Osteocyte (in vitro differentiated cells): ENCODE results near the gene LUC7L. TPM values are rescaled to one million over a fixed set of nuclear protein-coding genes. Genes with fewer than 3 reads are reported as not detected.
"Not testable (repeated sequence)": the region's sequence is repeated elsewhere in the genome, so short reads cannot be mapped to it uniquely, and the experiment has no call there.

Experiments
- DNase-seq: peaks from one replicate; pipeline ENCODE4 v3.0.0; 2021; ENCODE audit warnings: mixed read lengths; ENCODE audit not compliant: unreplicated experiment; ENCODE audit errors: extremely low spot score
- H3K27ac Mint-ChIP-seq: one replicate; pipeline ENCODE4 v1.8.0; 2021; ENCODE audit warnings: mild to moderate bottlenecking, mixed read lengths; ENCODE audit not compliant: unreplicated experiment
- H3K27me3 Mint-ChIP-seq: one replicate; pipeline ENCODE4 v1.8.0; 2021; ENCODE audit warnings: mixed read lengths; ENCODE audit not compliant: unreplicated experiment
- H3K36me3 Mint-ChIP-seq: one replicate; pipeline ENCODE4 v1.8.0; 2021; ENCODE audit warnings: mixed read lengths; ENCODE audit not compliant: unreplicated experiment
- H3K4me1 Mint-ChIP-seq: one replicate; pipeline ENCODE4 v1.8.0; 2021; ENCODE audit warnings: mixed read lengths; ENCODE audit not compliant: unreplicated experiment
- H3K4me3 Mint-ChIP-seq: one replicate; pipeline ENCODE4 v1.8.0; 2021; ENCODE audit warnings: mild to moderate bottlenecking, moderate library complexity, mixed read lengths; ENCODE audit not compliant: unreplicated experiment
- H3K9me3 Mint-ChIP-seq: one replicate; pipeline ENCODE4 v1.8.0; 2021; ENCODE audit warnings: mixed read lengths; ENCODE audit not compliant: unreplicated experiment
- CTCF ChIP-seq: fragments of 200-600 bp; sonication (generic); IDR thresholded peaks from 2 replicates; pipeline ENCODE4 v1.5.0; 2021; ENCODE audit warnings: antibody characterized with exemption, mild to moderate bottlenecking, moderate library complexity
- total RNA-seq: library from RNA; stranded (reverse); gene quantifications from 2 replicates; pipeline ENCODE4 v1.2.1, GENCODE V29; 2021

Gene LUC7L
- total RNA-seq, 1 donor from 2014 or later = 104 TPM

GRCh38 chr16:228151-228851 lies 948 bp downstream of the LUC7L start:
- DNase-seq = no peak
- peaks cover 19% of the 10 kb centered on the region for H3K36me3 Mint-ChIP-seq

DNA sequence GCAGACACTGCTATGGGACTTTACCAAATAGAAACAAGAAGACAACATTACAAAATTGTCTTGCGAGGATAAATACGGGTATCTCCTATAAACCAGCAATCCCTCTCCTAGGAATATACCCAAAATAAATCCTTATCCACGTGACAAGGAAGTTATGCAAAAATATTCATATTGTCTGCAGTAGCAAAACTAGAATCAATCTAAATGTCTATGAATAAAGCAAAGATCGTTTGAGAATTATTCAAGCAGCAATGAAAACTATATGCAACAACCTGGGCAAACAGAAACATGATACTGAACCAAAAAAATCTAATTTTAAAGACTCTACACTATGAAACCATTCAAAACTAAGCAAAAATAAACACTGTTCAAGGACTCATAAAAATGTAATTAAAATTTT lies 9.2 kb downstream of the LUC7L start:
- no peaks in the 10 kb centered on the region for H3K27me3 Mint-ChIP-seq
- no peak for TF ChIP-seq CTCF
- peaks cover 23% of the 10 kb centered on the region for H3K36me3 Mint-ChIP-seq
- DNase-seq = no peak
- no peaks in the 10 kb centered on the region for H3K9me3 Mint-ChIP-seq
- H3K4me3 Mint-ChIP-seq = no peak overlapping the region
- no peak overlapping the region for H3K27ac Mint-ChIP-seq
- no peaks in the 10 kb centered on the region for H3K4me1 Mint-ChIP-seq

More at GRCh38 chr16:228151-228851, 948 bp downstream of the LUC7L start:
- peaks cover 26% of the 10 kb centered on the region for H3K4me1 Mint-ChIP-seq
- TF ChIP-seq CTCF = no peak
- no peaks in the 10 kb centered on the region for H3K27me3 Mint-ChIP-seq
- peak overlapping the region; percentile 90 for H3K27ac Mint-ChIP-seq
- peak overlapping the region; percentile 90 for H3K4me3 Mint-ChIP-seq
- no peaks in the 10 kb centered on the region for H3K9me3 Mint-ChIP-seq

DNA sequence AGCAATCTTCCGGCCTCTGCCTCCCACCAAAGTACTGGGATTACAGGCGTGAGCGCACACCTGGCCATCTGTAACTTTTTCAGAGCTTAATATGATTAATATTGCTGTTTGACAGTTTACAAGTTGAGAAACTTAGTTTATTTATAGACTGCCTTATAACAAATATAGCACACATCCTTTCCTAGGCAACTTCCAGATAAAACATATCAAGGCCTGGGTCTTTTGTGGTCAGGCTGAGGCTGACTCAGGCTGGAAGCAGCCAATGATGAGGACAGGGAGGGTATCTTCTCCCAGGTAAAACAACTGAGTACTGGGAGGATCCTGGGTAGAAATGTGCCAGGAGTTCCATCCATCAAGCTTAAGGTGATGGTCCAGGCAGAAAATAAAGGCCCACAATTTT lies 16.2 kb downstream of the LUC7L start:
- TF ChIP-seq CTCF = no peak
- H3K36me3 Mint-ChIP-seq = peaks cover 25% of the 10 kb centered on the region
- H3K4me1 Mint-ChIP-seq = no peaks in the 10 kb centered on the region
- DNase-seq = no peak
- H3K4me3 Mint-ChIP-seq = no peak overlapping the region
- H3K27me3 Mint-ChIP-seq = no peaks in the 10 kb centered on the region
- H3K9me3 Mint-ChIP-seq = no peaks in the 10 kb centered on the region
- H3K27ac Mint-ChIP-seq = no peak overlapping the region

DNA sequence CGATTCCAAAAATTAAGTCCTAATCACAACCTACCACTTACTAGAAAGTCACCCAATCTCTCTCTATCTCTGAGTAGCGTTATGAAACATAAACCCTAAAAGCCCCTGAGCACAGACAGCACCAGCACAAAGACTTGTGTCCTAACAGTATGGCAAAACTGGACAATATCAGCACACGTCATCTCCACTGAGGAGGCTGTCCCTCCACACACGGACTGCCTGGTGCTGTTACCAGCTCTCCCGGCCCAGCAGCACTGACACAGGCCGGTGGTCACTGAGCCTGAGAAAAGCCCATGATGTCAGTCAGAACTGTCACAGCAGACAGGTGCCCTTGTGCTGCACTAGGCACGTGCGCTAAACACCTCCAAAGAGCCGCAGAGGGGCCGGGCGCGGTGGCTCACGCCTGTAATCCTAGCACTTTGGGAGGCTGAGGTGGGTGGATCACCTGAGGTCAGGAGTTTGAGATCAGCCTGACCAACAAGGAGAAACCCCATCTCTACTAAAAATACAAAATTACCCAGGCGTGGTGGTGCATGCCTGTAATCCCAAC lies 17.5 kb downstream of the LUC7L start:
- DNase-seq, H3K4me1 Mint-ChIP-seq, H3K4me3 Mint-ChIP-seq, H3K27me3 Mint-ChIP-seq, H3K9me3 Mint-ChIP-seq, H3K27ac Mint-ChIP-seq: not testable (repeated sequence)
- H3K36me3 Mint-ChIP-seq = peaks cover 27% of the 10 kb centered on the region

DNA sequence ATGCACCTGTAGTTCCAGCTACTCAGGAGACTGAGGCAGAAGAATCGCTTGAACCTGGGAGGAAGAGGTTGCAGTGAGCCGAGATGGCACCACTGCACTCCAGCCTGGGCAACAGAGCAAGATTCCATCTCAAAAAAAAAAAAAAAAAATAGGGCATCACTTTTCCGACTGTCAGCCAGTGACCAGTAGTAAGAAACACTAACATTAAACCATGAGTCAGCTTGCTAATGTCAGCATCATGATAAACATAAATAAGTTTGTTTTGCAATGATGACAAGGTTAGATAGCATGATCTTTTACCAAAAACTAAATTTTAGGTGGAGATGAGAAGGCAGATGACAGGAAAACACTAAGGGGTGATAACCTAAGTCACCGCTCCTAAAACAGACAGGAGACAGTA lies 19.9 kb downstream of the LUC7L start:
- H3K27me3 Mint-ChIP-seq, H3K9me3 Mint-ChIP-seq, H3K4me3 Mint-ChIP-seq, DNase-seq, H3K27ac Mint-ChIP-seq, H3K4me1 Mint-ChIP-seq: not testable (repeated sequence)
- peaks cover 31% of the 10 kb centered on the region for H3K36me3 Mint-ChIP-seq

- H3K27me3 Mint-ChIP-seq, DNase-seq, H3K4me3 Mint-ChIP-seq, H3K27ac Mint-ChIP-seq, H3K9me3 Mint-ChIP-seq, H3K4me1 Mint-ChIP-seq: not testable (repeated sequence)
- H3K36me3 Mint-ChIP-seq = peaks cover 34% of the 10 kb centered on the region
These were observed 25.2 kb downstream of the LUC7L start for GRCh38 chr16:204046-204445.
